Mucosa of descending colon (tissue), 3 donors: ENCODE results near the gene UGT1A10. TPM values are rescaled to one million over a fixed set of nuclear protein-coding genes. Genes with fewer than 3 reads are reported as not detected.

Source experiments
- ATAC-seq: fragments of 200-7000 bp; cut with Tn5 transposase; one replicate; pipeline ENCODE4 v1.9.1; 2020; ENCODE audit warnings: mild to moderate bottlenecking, moderate library complexity
- DNase-seq, 3 donors: peaks; one replicate each; pipeline ENCODE4 v3.0.0-alpha.2; 2020
- H3K36me3 ChIP-seq: fragments of 200-600 bp; one replicate; pipeline ENCODE4 v1.8.0; 2021; ENCODE audit warnings: low read depth, mild to moderate bottlenecking
- H3K4me1 ChIP-seq: fragments of 200-600 bp; one replicate; pipeline ENCODE4 v1.8.0; 2021; ENCODE audit warnings: low read depth, mild to moderate bottlenecking
- H3K4me3 ChIP-seq: fragments of 200-600 bp; one replicate; pipeline ENCODE4 v1.8.0; 2021; ENCODE audit warnings: mild to moderate bottlenecking
- H3K9me3 ChIP-seq: fragments of 200-600 bp; one replicate; pipeline ENCODE4 v1.8.0; 2021; ENCODE audit warnings: mild to moderate bottlenecking
- CTCF ChIP-seq: fragments of 200-600 bp; IDR thresholded peaks from one replicate; pipeline ENCODE4 v1.8.0; 2022; ENCODE audit warnings: antibody characterized with exemption, mild to moderate bottlenecking
- intact Hi-C, 2 donors: fragments of 100-400 bp; cut with DNase I in 1 of 2; cut with micrococcal nuclease in 1 of 2; formaldehyde crosslinking; loops; one replicate each; pipeline versions ENCODE4 v1.11.0 to v1.11.1; 2022; cut with DNase I, micrococcal nuclease
- total RNA-seq, 3 donors: library from RNA; stranded (reverse); fragmentation: NEBNext Ultra II Directional in 2 of 3; extraction: Animal tissue kit (Norgen Biotek cat#: 25700) in 2 of 3; gene quantifications; one replicate each; pipeline versions ENCODE4 v1.2.1 to v1.2.4, GENCODE V29; 2021 to 2023
- donor health status: DM: no; HTN: no; CAD: no; lungs with moderate emphysema.
- donor health status: DM: no; HTN: no; CAD: no.
- donor health status: DM: no; HTN: yes; CAD: no.

UGT1A10 gene
- total RNA-seq, 3 donors from 2014 or later: 42.0 to 116 (median 43.9) TPM

GRCh38 chr2:233658610-233659009 lies 22.4 kb downstream of the UGT1A10 start:
- ATAC-seq (no peak), DNase-seq (no peak)
- Histone ChIP-seq H3K9me3 (no peaks in the 10 kb centered on the region), H3K4me3 (no peak overlapping the region), H3K4me1 (no peaks in the 10 kb centered on the region), H3K36me3 (no peaks in the 10 kb centered on the region)
- TF ChIP-seq CTCF: no peak
- intact Hi-C loops: no loop called here

- H3K9me3 ChIP-seq: no peaks in the 10 kb centered on the region
- H3K36me3 ChIP-seq: no peaks in the 10 kb centered on the region
- no peak for ATAC-seq
- H3K4me3 ChIP-seq: no peak overlapping the region
- H3K4me1 ChIP-seq: no peaks in the 10 kb centered on the region
- TF ChIP-seq CTCF: no peak
- intact Hi-C loops: no loop called here
- no peak for DNase-seq
Measured at GRCh38 chr2:233663911-233664310, 27.7 kb downstream of the UGT1A10 start.

- intact Hi-C loops: no loop called here
- ATAC-seq: no peak
Measured at GRCh38 chr2:233668605-233669260, 32.5 kb downstream of the UGT1A10 start.

GRCh38 chr2:233671290-233672161 lies 35.3 kb downstream of the UGT1A10 start, which contains the start of gene UGT1A9:
UGT1A9 (plus strand) TSS chr2:233671898; CDS start chr2:233671935, 37 bp downstream.
- TF ChIP-seq CTCF: no peak
- DNase-seq: no peak
- no peak for ATAC-seq
- intact Hi-C loops: no loop called here
- Histone ChIP-seq H3K9me3 (no peaks in the 10 kb centered on the region), H3K4me1 (no peaks in the 10 kb centered on the region), H3K36me3 (no peaks in the 10 kb centered on the region), H3K4me3 (no peak within 1 kb of the TSS)

More at GRCh38 chr2:233668605-233669260, 32.5 kb downstream of the UGT1A10 start:
- TF ChIP-seq CTCF: no peak
- Histone ChIP-seq H3K4me3 (no peak overlapping the region), H3K4me1 (no peaks in the 10 kb centered on the region), H3K36me3 (no peaks in the 10 kb centered on the region), H3K9me3 (no peaks in the 10 kb centered on the region)
- no peak for DNase-seq

GRCh38 chr2:233672886-233673285 lies 36.6 kb downstream of the UGT1A10 start:
- no peak for DNase-seq
- Histone ChIP-seq H3K9me3 (no peaks in the 10 kb centered on the region), H3K4me3 (no peak overlapping the region), H3K4me1 (no peaks in the 10 kb centered on the region), H3K36me3 (no peaks in the 10 kb centered on the region)
- no peak for ATAC-seq
- intact Hi-C loops: no loop called here
- no peak for TF ChIP-seq CTCF
